OCI-LY1 (cell line): ENCODE measurements around the gene SRSF7.

Experiments
- EZH2 ChIP-seq: fragments of 200-600 bp; sonication (generic), shearing (Covaris generic); IDR thresholded peaks from 2 replicates; pipeline ENCODE4 v1.8.0; 2017; ENCODE audit warnings: borderline replicate concordance, mixed run types, mild to moderate bottlenecking, antibody characterized with exemption, low read length, moderate library complexity, mixed read lengths
- TF ChIP-seq, protein P1 (sequence below): fragments of 200-600 bp; sonication (generic), shearing (Covaris generic); IDR thresholded peaks from 2 replicates; pipeline ENCODE4 v1.5.1; 2017; ENCODE audit warnings: mild to moderate bottlenecking, antibody characterized with exemption, low read length, moderate library complexity, mixed read lengths

DNA sequence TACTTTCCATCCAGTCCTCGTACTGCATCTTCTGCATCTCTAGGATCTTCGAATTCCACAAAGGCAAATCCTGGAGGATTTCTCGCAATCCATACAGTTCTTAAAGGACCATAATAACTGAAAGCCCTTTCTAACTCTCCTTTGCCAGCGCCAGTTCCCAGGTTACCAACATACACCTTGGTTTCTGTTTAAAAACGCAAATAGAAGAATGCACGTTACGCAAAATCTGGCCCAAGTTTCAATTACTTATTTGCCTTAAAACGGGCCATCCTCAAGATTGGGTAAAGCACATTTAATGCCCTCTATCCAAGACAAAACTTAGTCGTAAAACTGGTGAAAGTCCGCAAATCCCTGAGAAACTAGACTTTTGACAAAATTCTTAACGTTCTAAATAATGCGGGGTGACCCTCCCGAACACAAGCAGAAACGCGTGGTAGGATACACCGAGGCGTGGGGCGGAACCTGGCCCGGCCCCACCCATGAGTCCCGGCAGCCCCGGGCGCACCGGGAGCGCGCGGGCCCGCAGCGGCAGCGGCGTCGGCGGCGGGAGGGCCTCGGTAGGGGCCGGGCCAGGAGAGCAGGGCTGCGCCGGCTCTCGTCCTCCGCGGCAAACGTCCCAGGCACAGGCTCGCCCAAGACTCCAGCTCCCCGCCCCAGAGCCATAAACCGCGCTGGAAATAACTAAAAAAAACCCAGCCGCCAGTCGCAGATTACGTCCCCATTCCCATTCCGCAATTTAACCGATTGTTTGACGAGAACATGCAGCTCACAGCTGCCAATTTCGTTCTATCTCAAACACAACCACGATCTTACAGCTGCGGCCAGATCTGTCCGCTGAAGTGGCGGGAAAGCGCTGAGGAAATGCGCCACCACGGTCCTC, 910 bp downstream of the SRSF7 start:
- TF ChIP-seq, protein P1, sequence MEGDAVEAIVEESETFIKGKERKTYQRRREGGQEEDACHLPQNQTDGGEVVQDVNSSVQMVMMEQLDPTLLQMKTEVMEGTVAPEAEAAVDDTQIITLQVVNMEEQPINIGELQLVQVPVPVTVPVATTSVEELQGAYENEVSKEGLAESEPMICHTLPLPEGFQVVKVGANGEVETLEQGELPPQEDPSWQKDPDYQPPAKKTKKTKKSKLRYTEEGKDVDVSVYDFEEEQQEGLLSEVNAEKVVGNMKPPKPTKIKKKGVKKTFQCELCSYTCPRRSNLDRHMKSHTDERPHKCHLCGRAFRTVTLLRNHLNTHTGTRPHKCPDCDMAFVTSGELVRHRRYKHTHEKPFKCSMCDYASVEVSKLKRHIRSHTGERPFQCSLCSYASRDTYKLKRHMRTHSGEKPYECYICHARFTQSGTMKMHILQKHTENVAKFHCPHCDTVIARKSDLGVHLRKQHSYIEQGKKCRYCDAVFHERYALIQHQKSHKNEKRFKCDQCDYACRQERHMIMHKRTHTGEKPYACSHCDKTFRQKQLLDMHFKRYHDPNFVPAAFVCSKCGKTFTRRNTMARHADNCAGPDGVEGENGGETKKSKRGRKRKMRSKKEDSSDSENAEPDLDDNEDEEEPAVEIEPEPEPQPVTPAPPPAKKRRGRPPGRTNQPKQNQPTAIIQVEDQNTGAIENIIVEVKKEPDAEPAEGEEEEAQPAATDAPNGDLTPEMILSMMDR: no peak
- no peak for TF ChIP-seq EZH2
